Heart left ventricle (tissue), 16 donors: ENCODE measurements around the gene DTX2. TPM values are rescaled to one million over a fixed set of nuclear protein-coding genes. Genes with fewer than 3 reads are reported as not detected.
"Not testable (repeated sequence)": the region's sequence is repeated elsewhere in the genome, so short reads cannot be mapped to it uniquely, and the experiment has no call there.

Experiments used
- ATAC-seq, 4 donors: fragments of 200-7000 bp; cut with Tn5 transposase; one replicate each; pipeline ENCODE4 v1.9.1; 2020 to 2022; ENCODE audit warnings: moderate library complexity in 4 of 4, mild to moderate bottlenecking in 3 of 4, moderate number of reproducible peaks in 1 of 4
- DNase-seq, 5 donors: peaks; one replicate each; pipeline ENCODE4 v3.0.0-alpha.2; 2020
- H3K27ac ChIP-seq, 12 donors: fragments of 200-600 bp; sonication (generic) in 4 of 12; one replicate each; pipeline versions ENCODE4 v1.5.0 to v1.8.0; 2016 to 2022; ENCODE audit warnings: mild to moderate bottlenecking in 2 of 12
- H3K27me3 ChIP-seq, 9 donors: fragments of 200-600 bp; sonication (generic) in 2 of 9; one replicate each; pipeline versions ENCODE4 v1.5.1 to v1.8.0; 2016 to 2022; ENCODE audit warnings: mild to moderate bottlenecking in 3 of 9
- H3K36me3 ChIP-seq, 9 donors: fragments of 200-600 bp; sonication (generic) in 2 of 9; one replicate each; pipeline versions ENCODE4 v1.5.0 to v1.8.0; 2018 to 2022; ENCODE audit warnings: mild to moderate bottlenecking in 2 of 9
- H3K4me1 ChIP-seq, 12 donors: fragments of 200-600 bp; sonication (generic) in 4 of 12; one replicate each; pipeline versions ENCODE4 v1.5.0 to v1.8.0; 2016 to 2022; ENCODE audit warnings: mild to moderate bottlenecking in 3 of 12
- H3K4me3 ChIP-seq, 12 donors: fragments of 200-600 bp; sonication (generic) in 4 of 12; one replicate each; pipeline versions ENCODE4 v1.5.0 to v1.8.0; 2017 to 2022; ENCODE audit warnings: mild to moderate bottlenecking in 9 of 12, moderate library complexity in 4 of 12
- H3K9me3 ChIP-seq, 12 donors: fragments of 200-600 bp; sonication (generic) in 4 of 12; one replicate each; pipeline versions ENCODE4 v1.5.0 to v1.8.0; 2016 to 2022; ENCODE audit warnings: mild to moderate bottlenecking in 1 of 12
- WGBS, 4 donors: extraction: QIAGEN DNeasy Blood & Tissue Kit in 2 of 4; methylation state at CpG; one replicate each; pipeline versions ENCODE4 v1.1.5 to v1.1.7; 2013 to 2018; 5-methylcytosine and 5-hydroxymethylcytosine counted together
- intact Hi-C, 10 donors: fragments of 100-400 bp; cut with DNase I; formaldehyde crosslinking; loops; one replicate each; pipeline versions ENCODE4 v1.11.1 to v1.14.2; 2022
- polyA plus RNA-seq, 2 donors: library from polyadenylated mRNA; stranded (reverse); fragments of 200-250 nt; gene quantifications; one replicate each; pipeline ENCODE4 v1.2.3, GENCODE V29; 2013
- total RNA-seq, 9 donors: library from RNA; depleted of rRNA in 2 of 9; stranded (reverse); fragments of >200 nt in 2 of 9; fragmentation: NEBNext Ultra II Directional in 3 of 9; extraction: Animal tissue kit (Norgen Biotek cat#: 25700) in 3 of 9; gene quantifications; one replicate each; pipeline versions ENCODE4 v1.1.0 to v1.2.4, GENCODE V29; 2016 to 2023
- donor health status: ischemic (EF 13 %, LVEDD 7.1; RV severe dilation, severe dysfunction).
- donor health status: healthy with polysubstance abuse.
- donor health status: DM: no; HTN: yes; CAD: no.
- donor health status: DM: no; HTN: no; CAD: no.
- donor health status: ischemic (EF 25% LVEDD 6.9; RV normal size, moderate dysfunction).
- donor health status: ischemic (EF 25% LVEDD 5.7; RV mildly dilated, moderate dysfunction).
- donor health status: healthy.
- donor health status: DM: yes; HTN: yes; CAD: no.
- donor health status: ischemic (EF 35%, LVEDD 5.7; RV mildly dilated, moderate dysfunction).
- donor health status: nonischemic (EF 11% LVEDD 7.7; RV severe dilation, severe dysfunction).
- donor health status: DM: yes; HTN: yes; CAD: no.
- donor health status: PGD.
- donor health status: ischemic (EF 29% LVEDD 5.4; RV normal size, mild dysfunction).
- donor health status: nonischemic (EF 23%, LVEDD 6.1; RV moderate dilation, normal function).

Gene DTX2
- total and polyA plus RNA-seq, 11 donors: 6.2 to 23.0 (median 13.8) TPM

- not testable (repeated sequence) for DNase-seq, H3K4me3 ChIP-seq
These were observed 15.4 kb downstream of the DTX2 start for GRCh38 chr7:76476742-76477474.

GRCh38 chr7:76479628-76480027 is 18.1 kb downstream of the DTX2 start:
- H3K27ac ChIP-seq, H3K4me3 ChIP-seq, H3K9me3 ChIP-seq, ATAC-seq, DNase-seq, H3K27me3 ChIP-seq, H3K4me1 ChIP-seq, intact Hi-C loops: not testable (repeated sequence)
- peaks cover 0 to 30% (median 7%) of the 10 kb centered on the region in 9 donors for H3K36me3 ChIP-seq
- WGBS, 4 donors: 81 to 92% (median 89%) methylated on average over 4 to 11 of the region's 11 CpGs

More at GRCh38 chr7:76476742-76477474, 15.4 kb downstream of the DTX2 start:
- intact Hi-C loops, H3K27ac ChIP-seq, H3K9me3 ChIP-seq, H3K27me3 ChIP-seq, ATAC-seq, H3K4me1 ChIP-seq: not testable (repeated sequence)
- WGBS, 4 donors: 80 to 94% (median 94%) methylated on average over 1 to 23 of the region's 24 CpGs
- H3K36me3 ChIP-seq: peaks cover 0 to 14% (median 0%) of the 10 kb centered on the region in 9 donors

- DNase-seq, H3K4me1 ChIP-seq, H3K9me3 ChIP-seq, intact Hi-C loops, ATAC-seq, H3K27me3 ChIP-seq, H3K27ac ChIP-seq, H3K4me3 ChIP-seq: not testable (repeated sequence)
- H3K36me3 ChIP-seq: peaks cover 0 to 30% (median 6%) of the 10 kb centered on the region in 9 donors
- 90 to 94% (median 92%) methylated on average over 11 to 28 of the region's 29 CpGs for WGBS, 4 donors
These were observed 19.1 kb downstream of the DTX2 start for GRCh38 chr7:76480403-76481253.

GRCh38 chr7:76482660-76483059 is 21.2 kb downstream of the DTX2 start:
- 95 to 97% (median 96%) methylated on average over 23 to 24 of the region's 24 CpGs for WGBS, 4 donors
- H3K4me3 ChIP-seq, H3K27ac ChIP-seq, H3K27me3 ChIP-seq, ATAC-seq, DNase-seq, intact Hi-C loops, H3K4me1 ChIP-seq, H3K9me3 ChIP-seq: not testable (repeated sequence)
- peaks cover 0 to 30% (median 6%) of the 10 kb centered on the region in 9 donors for H3K36me3 ChIP-seq

- H3K4me3 ChIP-seq, ATAC-seq, H3K27ac ChIP-seq, H3K4me1 ChIP-seq, intact Hi-C loops, DNase-seq, H3K9me3 ChIP-seq, H3K27me3 ChIP-seq: not testable (repeated sequence)
- peaks cover 0 to 30% (median 6%) of the 10 kb centered on the region in 9 donors for H3K36me3 ChIP-seq
- 94 to 96% (median 95%) methylated on average over 12 to 17 of the region's 17 CpGs for WGBS, 4 donors
These were observed 21.6 kb downstream of the DTX2 start for GRCh38 chr7:76483081-76483480.

- H3K36me3 ChIP-seq: peaks cover 0 to 30% (median 6%) of the 10 kb centered on the region in 9 donors
- intact Hi-C loops, H3K9me3 ChIP-seq, H3K4me1 ChIP-seq, ATAC-seq, H3K4me3 ChIP-seq, H3K27me3 ChIP-seq, H3K27ac ChIP-seq, DNase-seq: not testable (repeated sequence)
- WGBS, 4 donors: 91 to 92% methylated on average over 7 to 8 of the region's 12 CpGs; no CpG with 5 or more reads in 2 of the 4 donors
These were observed 22.9 kb downstream of the DTX2 start for GRCh38 chr7:76484456-76484855.

- peak; percentile 18 to 65 (median 50) for ATAC-seq
- H3K9me3 ChIP-seq, H3K27me3 ChIP-seq, intact Hi-C loops, H3K4me3 ChIP-seq, DNase-seq, H3K27ac ChIP-seq, H3K4me1 ChIP-seq: not testable (repeated sequence)
- H3K36me3 ChIP-seq: peaks cover 0 to 24% (median 6%) of the 10 kb centered on the region in 9 donors
- WGBS, 4 donors: 45 to 52% methylated on average over 6 of the region's 20 CpGs; no CpG with 5 or more reads in 2 of the 4 donors
These were observed 24.5 kb downstream of the DTX2 start for GRCh38 chr7:76485822-76486610.

GRCh38 chr7:76486618-76487017 is 25.1 kb downstream of the DTX2 start:
- H3K27me3 ChIP-seq, DNase-seq, H3K27ac ChIP-seq, H3K4me1 ChIP-seq, H3K9me3 ChIP-seq, H3K4me3 ChIP-seq, intact Hi-C loops: not testable (repeated sequence)
- peak; percentile 24 to 63 (median 46) for ATAC-seq
- peaks cover 0 to 21% (median 6%) of the 10 kb centered on the region in 9 donors for H3K36me3 ChIP-seq
- WGBS, 4 donors: 53 to 66% (median 65%) methylated on average over 2 of the region's 5 CpGs; no CpG with 5 or more reads in 1 of the 4 donors

GRCh38 chr7:76487969-76488368 is 26.5 kb downstream of the DTX2 start:
- H3K9me3 ChIP-seq, intact Hi-C loops, H3K4me3 ChIP-seq, DNase-seq, H3K27ac ChIP-seq, H3K36me3 ChIP-seq, H3K27me3 ChIP-seq, H3K4me1 ChIP-seq: not testable (repeated sequence)
- whole genome bisulfite sequencing, 4 donors: 72 to 93% (median 77%) methylated on average over 3 to 8 of the region's 13 CpGs; no CpG with 5 or more reads in 1 of the 4 donors
- ATAC-seq: peak in 2 of 4 donors; percentile 18 to 38

GRCh38 chr7:76492139-76492538 is 30.6 kb downstream of the DTX2 start:
- H3K4me3 ChIP-seq, ATAC-seq, H3K9me3 ChIP-seq, DNase-seq, H3K27ac ChIP-seq, intact Hi-C loops, H3K4me1 ChIP-seq, H3K27me3 ChIP-seq, H3K36me3 ChIP-seq: not testable (repeated sequence)
- 96 to 98% methylated on average over 5 of the region's 10 CpGs; no CpG with 5 or more reads in 2 of the 4 donors for WGBS, 4 donors
